ENCODE results near the gene CEL.
"Not testable (repeated sequence)": the region's sequence is repeated elsewhere in the genome, so short reads cannot be mapped to it uniquely, and the experiment has no call there.

The CEL gene

DNA sequence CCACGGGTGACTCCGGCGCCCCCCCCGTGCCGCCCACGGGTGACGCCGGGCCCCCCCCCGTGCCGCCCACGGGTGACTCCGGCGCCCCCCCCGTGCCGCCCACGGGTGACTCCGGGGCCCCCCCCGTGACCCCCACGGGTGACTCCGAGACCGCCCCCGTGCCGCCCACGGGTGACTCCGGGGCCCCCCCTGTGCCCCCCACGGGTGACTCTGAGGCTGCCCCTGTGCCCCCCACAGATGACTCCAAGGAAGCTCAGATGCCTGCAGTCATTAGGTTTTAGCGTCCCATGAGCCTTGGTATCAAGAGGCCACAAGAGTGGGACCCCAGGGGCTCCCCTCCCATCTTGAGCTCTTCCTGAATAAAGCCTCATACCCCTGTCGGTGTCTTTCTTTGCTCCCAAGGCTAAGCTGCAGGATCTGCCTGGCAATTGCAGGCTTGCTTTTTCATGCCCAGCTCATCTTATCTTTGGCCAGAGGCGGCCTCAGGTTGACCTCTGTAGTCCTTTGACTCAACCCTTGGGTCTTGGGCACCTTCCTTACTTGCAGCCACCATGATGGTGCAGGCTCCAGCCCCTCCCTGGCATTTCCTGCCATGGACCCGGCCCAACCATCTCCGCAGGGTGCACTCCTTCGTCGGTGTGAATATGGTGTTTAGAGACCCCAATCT, 9.8 kb downstream of the CEL start:
- ATAC-seq (ENCODE audit: low read depth) = no peak

DNA sequence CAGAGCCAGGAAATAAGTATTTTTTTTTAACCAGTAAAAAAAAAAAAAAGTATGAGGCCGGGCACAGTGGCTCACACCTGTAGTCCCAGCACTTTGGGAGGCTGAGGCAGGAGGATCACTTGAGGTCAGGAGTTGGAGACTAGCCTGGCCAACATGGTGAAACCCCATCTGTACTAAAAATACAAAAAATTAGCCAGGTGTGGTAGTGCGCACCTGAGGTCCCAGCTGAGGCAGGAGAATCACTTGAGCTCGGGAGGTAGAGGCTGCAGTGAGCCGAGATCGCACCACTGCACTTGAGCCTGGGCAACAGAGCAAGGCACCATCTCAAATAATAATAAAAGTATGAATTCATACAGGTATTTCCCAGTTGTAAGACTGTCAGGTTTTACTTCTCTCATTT, 10.4 kb downstream of the CEL start:
- peaks cover 13% of the 10 kb centered on the region for H3K4me1 ChIP-seq (ENCODE audit: insufficient read depth, poor library complexity, severe bottlenecking)

More for the DNA sequence above, 9.8 kb downstream of the CEL start:
- TF ChIP-seq, protein P1, sequence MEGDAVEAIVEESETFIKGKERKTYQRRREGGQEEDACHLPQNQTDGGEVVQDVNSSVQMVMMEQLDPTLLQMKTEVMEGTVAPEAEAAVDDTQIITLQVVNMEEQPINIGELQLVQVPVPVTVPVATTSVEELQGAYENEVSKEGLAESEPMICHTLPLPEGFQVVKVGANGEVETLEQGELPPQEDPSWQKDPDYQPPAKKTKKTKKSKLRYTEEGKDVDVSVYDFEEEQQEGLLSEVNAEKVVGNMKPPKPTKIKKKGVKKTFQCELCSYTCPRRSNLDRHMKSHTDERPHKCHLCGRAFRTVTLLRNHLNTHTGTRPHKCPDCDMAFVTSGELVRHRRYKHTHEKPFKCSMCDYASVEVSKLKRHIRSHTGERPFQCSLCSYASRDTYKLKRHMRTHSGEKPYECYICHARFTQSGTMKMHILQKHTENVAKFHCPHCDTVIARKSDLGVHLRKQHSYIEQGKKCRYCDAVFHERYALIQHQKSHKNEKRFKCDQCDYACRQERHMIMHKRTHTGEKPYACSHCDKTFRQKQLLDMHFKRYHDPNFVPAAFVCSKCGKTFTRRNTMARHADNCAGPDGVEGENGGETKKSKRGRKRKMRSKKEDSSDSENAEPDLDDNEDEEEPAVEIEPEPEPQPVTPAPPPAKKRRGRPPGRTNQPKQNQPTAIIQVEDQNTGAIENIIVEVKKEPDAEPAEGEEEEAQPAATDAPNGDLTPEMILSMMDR (IDR thresholded peaks at IDR 0.05; ENCODE audit: poor library complexity, severe bottlenecking) = no peak
- H3K4me3 ChIP-seq (ENCODE audit: severe bottlenecking) = no peak overlapping the region
- no peak overlapping the region for H3K27ac ChIP-seq (ENCODE audit: poor library complexity, severe bottlenecking)
- H3K9me3 ChIP-seq (ENCODE audit: severe bottlenecking) = no peaks in the 10 kb centered on the region
- H3K36me3 ChIP-seq (ENCODE audit: low read depth) = no peaks in the 10 kb centered on the region
- no peaks in the 10 kb centered on the region for H3K27me3 ChIP-seq (ENCODE audit: insufficient read depth, poor library complexity, severe bottlenecking)
- H3K4me1 ChIP-seq (ENCODE audit: insufficient read depth, poor library complexity, severe bottlenecking) = peaks cover 13% of the 10 kb centered on the region
- no peak for DNase-seq (ENCODE audit: low spot score)

DNA sequence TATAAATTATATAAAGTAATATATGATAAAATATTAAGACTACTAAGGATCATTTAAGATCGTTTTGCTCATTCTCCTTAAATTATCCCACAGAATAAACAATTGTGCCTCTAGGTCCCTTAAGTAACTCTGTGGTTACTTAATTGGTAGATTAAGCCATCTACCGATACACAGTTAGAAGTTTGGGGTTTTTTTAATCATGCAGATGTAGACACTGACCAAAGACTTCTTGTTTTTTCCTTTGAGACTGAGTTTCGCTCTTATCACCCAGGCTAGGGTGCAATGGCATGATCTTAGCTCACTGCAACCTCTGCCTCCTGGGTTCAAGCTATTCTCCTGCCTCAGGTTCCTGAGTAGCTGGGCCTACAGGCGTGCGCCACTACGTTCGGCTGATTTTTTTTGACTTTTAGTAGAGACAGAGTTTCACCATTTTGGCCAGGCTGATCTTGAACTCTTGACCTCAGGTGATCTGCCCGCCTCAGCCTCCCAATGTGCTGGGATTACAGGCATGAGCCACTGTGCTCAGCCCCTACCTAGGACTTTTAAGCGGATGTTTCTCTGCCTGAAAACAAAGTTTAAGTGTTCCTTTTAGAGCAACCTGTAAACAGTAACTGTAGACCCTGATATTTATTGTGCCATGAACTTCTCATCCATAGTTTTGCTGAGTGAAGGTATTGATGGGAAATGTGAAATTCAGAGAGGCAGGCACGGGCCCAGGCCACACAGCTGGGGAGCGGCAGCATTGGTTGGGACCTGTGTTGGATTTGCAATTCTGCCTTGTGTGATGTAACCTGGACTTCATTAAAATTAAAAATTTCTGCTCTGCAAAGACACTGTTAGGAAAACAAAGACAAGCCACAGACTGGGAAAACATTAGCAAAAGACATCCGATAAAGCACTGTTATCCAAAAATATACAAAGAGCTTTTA, 11.6 kb downstream of the CEL start:
- ATAC-seq (ENCODE audit: low read depth) (no peak), DNase-seq (ENCODE audit: low spot score) (no peak)
- Histone ChIP-seq H3K4me3 (ENCODE audit: severe bottlenecking) (no peak overlapping the region), H3K27me3 (ENCODE audit: insufficient read depth, poor library complexity, severe bottlenecking) (no peaks in the 10 kb centered on the region), H3K4me1 (ENCODE audit: insufficient read depth, poor library complexity, severe bottlenecking) (peaks cover 6% of the 10 kb centered on the region), H3K36me3 (ENCODE audit: low read depth) (no peaks in the 10 kb centered on the region), H3K9me3 (ENCODE audit: severe bottlenecking) (no peaks in the 10 kb centered on the region), H3K27ac (ENCODE audit: poor library complexity, severe bottlenecking) (no peak overlapping the region)
- TF ChIP-seq, protein P1 (IDR thresholded peaks at IDR 0.05; ENCODE audit: poor library complexity, severe bottlenecking) = no peak

More for the DNA sequence above, 10.4 kb downstream of the CEL start:
- not testable (repeated sequence) for H3K4me3 ChIP-seq (ENCODE audit: severe bottlenecking); H3K36me3 ChIP-seq (ENCODE audit: low read depth); H3K27ac ChIP-seq (ENCODE audit: poor library complexity, severe bottlenecking); H3K27me3 ChIP-seq (ENCODE audit: insufficient read depth, poor library complexity, severe bottlenecking); H3K9me3 ChIP-seq (ENCODE audit: severe bottlenecking); DNase-seq (ENCODE audit: low spot score); ATAC-seq (ENCODE audit: low read depth)

DNA sequence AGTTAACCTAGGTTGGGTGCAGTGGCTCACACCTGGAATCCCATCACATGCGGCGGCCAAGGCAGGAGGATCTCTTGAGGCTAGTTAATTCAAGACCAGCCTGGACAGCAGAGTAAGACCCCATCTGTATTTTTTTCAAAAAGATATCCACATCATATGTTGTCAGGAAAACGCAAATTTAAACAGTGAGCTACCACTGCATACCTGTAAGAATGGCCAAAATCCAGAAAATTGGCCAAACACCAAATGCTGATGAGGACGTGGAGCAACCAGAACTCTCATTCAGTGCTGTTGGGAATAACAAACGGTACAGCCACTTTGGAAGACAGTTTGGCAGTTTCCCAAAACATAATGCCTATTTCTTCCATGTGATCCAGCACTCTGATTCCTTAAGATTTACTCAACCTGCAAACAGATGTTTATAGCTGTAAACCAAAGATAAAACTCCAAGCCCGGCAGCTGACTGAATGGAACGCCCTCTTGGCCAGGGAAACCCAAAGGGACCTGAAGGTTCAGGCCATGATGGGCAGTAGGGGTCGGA, 12.4 kb downstream of the CEL start:
- Histone ChIP-seq H3K36me3 (ENCODE audit: low read depth) (no peaks in the 10 kb centered on the region), H3K4me1 (ENCODE audit: insufficient read depth, poor library complexity, severe bottlenecking) (peaks cover 6% of the 10 kb centered on the region), H3K27ac (ENCODE audit: poor library complexity, severe bottlenecking) (no peak overlapping the region), H3K4me3 (ENCODE audit: severe bottlenecking) (no peak overlapping the region), H3K9me3 (ENCODE audit: severe bottlenecking) (no peaks in the 10 kb centered on the region), H3K27me3 (ENCODE audit: insufficient read depth, poor library complexity, severe bottlenecking) (no peaks in the 10 kb centered on the region)
- ATAC-seq (ENCODE audit: low read depth) (no peak), DNase-seq (ENCODE audit: low spot score) (no peak)
- TF ChIP-seq, protein P1 (IDR thresholded peaks at IDR 0.05; ENCODE audit: poor library complexity, severe bottlenecking) = no peak

DNA sequence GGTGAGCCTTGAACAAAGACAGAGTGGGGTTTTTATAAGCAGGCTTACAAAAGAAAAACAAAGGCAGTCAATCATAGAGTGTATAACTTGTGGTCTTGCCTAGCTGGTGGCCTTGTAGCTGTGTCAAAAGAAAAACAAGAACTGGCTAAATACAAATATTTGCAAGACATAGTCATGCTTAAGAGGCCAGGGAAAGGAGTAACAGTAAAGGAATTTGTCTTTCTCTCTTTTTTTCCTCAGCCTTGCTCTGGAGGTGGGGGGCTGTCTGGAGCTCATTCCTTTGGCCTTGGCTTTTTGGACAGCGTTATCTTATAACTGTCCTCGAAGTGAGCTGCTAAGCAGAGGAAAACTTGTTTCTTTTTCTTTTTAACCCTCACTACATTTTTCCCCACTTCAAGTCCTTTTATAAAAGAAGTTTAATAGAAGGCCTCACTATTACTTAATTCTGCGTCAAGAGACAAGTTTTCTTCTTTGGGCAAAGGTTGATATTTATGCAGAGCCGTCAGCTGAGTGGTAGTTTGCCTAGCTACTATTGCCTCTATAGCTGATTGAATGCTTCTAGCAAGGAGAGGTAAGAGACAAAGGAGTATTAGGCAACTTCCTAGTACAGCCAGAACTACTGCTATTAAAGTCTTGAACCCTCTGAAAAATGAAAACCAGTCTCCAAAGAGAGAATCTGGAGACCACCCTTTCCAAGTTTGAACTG, 14.3 kb downstream of the CEL start:
- DNase-seq (ENCODE audit: low spot score) (no peak), ATAC-seq (ENCODE audit: low read depth) (peak; percentile 85)
- Histone ChIP-seq H3K4me1 (ENCODE audit: insufficient read depth, poor library complexity, severe bottlenecking) (peaks cover 6% of the 10 kb centered on the region), H3K36me3 (ENCODE audit: low read depth) (no peaks in the 10 kb centered on the region), H3K4me3 (ENCODE audit: severe bottlenecking) (no peak overlapping the region), H3K27me3 (ENCODE audit: insufficient read depth, poor library complexity, severe bottlenecking) (no peaks in the 10 kb centered on the region), H3K9me3 (ENCODE audit: severe bottlenecking) (no peaks in the 10 kb centered on the region), H3K27ac (ENCODE audit: poor library complexity, severe bottlenecking) (no peak overlapping the region)
- TF ChIP-seq, protein P1 (IDR thresholded peaks at IDR 0.05; ENCODE audit: poor library complexity, severe bottlenecking) = no peak
